Stimulated activated naive CD4-positive, alpha-beta T cell (primary cell): Measurements from ENCODE around the gene RUNX1.

Source experiments
- DNase-seq, 6 experiments: peaks; one replicate each; lab custom pipeline; 2025; lab: John Stamatoyannopoulos, UW

RUNX1 gene

GRCh38 chr21:34850166-34850690 is 198.9 kb downstream of the RUNX1 start:
- no peak for DNase-seq

GRCh38 chr21:34846601-34847112 is 202.4 kb downstream of the RUNX1 start:
- no peak for DNase-seq

- DNase-seq, result no peak
Observed at GRCh38 chr21:34845521-34846451, 203.3 kb downstream of the RUNX1 start.

GRCh38 chr21:34844924-34845238 is 204.2 kb downstream of the RUNX1 start:
- no peak for DNase-seq

GRCh38 chr21:34844013-34844923 is 204.8 kb downstream of the RUNX1 start:
- no peak for DNase-seq

- DNase-seq, result no peak
Observed at GRCh38 chr21:34843562-34843961, 205.5 kb downstream of the RUNX1 start.

- no peak for DNase-seq
Observed at GRCh38 chr21:34841154-34841553, 207.9 kb downstream of the RUNX1 start.

GRCh38 chr21:34840693-34841092 is 208.4 kb downstream of the RUNX1 start:
- DNase-seq, result no peak

- no peak for DNase-seq
Observed at GRCh38 chr21:34838956-34839820, 209.9 kb downstream of the RUNX1 start.

- no peak for DNase-seq
Observed at GRCh38 chr21:34836933-34837505, 212.1 kb downstream of the RUNX1 start.

- no peak for DNase-seq
Observed at GRCh38 chr21:34836103-34836932, 212.8 kb downstream of the RUNX1 start.

GRCh38 chr21:34835526-34835925 is 213.6 kb downstream of the RUNX1 start:
- DNase-seq, result no peak

GRCh38 chr21:34834852-34835501 is 214.1 kb downstream of the RUNX1 start:
- no peak for DNase-seq

GRCh38 chr21:34834290-34834689 is 214.8 kb downstream of the RUNX1 start:
- DNase-seq, result no peak

GRCh38 chr21:34833465-34833864 is 215.6 kb downstream of the RUNX1 start:
- DNase-seq, result no peak

- no peak for DNase-seq
Observed at GRCh38 chr21:34830386-34831170, 218.5 kb downstream of the RUNX1 start.

GRCh38 chr21:34827445-34828235 is 221.5 kb downstream of the RUNX1 start:
- no peak for DNase-seq

- DNase-seq, result no peak
Observed at GRCh38 chr21:34826836-34827235, 222.3 kb downstream of the RUNX1 start.
